B cell (primary cell): ENCODE measurements around the gene FER. TPM values are rescaled to one million over a fixed set of nuclear protein-coding genes. Genes with fewer than 3 reads are reported as not detected.

ENCODE experiments used
- ATAC-seq: fragments of 200-7000 bp; cut with Tn5 transposase; one replicate; pipeline ENCODE4 v1.10.0; 2021; ENCODE audit warnings: low read depth, mild to moderate bottlenecking, moderate number of reproducible peaks, moderate library complexity
- CTCF ChIA-PET: fragments of 350-600 bp; sonication (Branson Sonifier 250); formaldehyde crosslinking; loops from one replicate; lab custom pipeline; 2021; ENCODE audit warnings: antibody characterized with exemption, inconsistent platforms; lab: Charles Lee
- POLR2A ChIA-PET: fragments of 350-600 bp; sonication (Branson Sonifier 250); formaldehyde crosslinking; loops from one replicate; lab custom pipeline; 2021; ENCODE audit warnings: antibody characterized with exemption; lab: Charles Lee
- DNase-seq: peaks from one replicate; pipeline ENCODE4 v3.0.0; 2013
- H2AFZ ChIP-seq: 2 replicates; pipeline ENCODE4 v1.6.1; 2012; ENCODE audit warnings: mild to moderate bottlenecking, low read depth, low read length; ENCODE audit not compliant: insufficient read depth, poor library complexity, severe bottlenecking
- H3K27ac ChIP-seq, 2 donors: 1 replicate in 1 of 2; 2 replicates in 1 of 2; pipeline ENCODE4 v1.5.1; 2012 to 2013; ENCODE audit warnings: low read length in 2 of 2, mild to moderate bottlenecking in 2 of 2, moderate library complexity in 1 of 2
- H3K27me3 ChIP-seq, 4 experiments: fragments of 200-600 bp in 1 of 4; sonication (generic) in 1 of 4; replicated peaks in 1 of 4; 1 replicate in 2 of 4; 2 replicates in 2 of 4; pipeline versions ENCODE4 v1.6.1 to v1.7.0; 2013 to 2016; ENCODE audit warnings: low read length in 3 of 4, mild to moderate bottlenecking in 2 of 4, mixed read lengths in 1 of 4, moderate library complexity in 1 of 4; ENCODE audit not compliant: insufficient read depth in 4 of 4, control insufficient read depth in 3 of 4; ENCODE audit errors: control extremely low read depth in 1 of 4
- H3K36me3 ChIP-seq, 2 experiments: replicated peaks in 1 of 2; 1 replicate in 1 of 2; 2 replicates in 1 of 2; pipeline versions ENCODE4 v1.6.1 to v1.7.1; 2013; ENCODE audit warnings: low read length in 1 of 2; ENCODE audit not compliant: insufficient read depth in 2 of 2, control insufficient read depth in 1 of 2; ENCODE audit errors: control extremely low read depth in 1 of 2, extremely low read depth in 1 of 2
- H3K4me1 ChIP-seq, 2 donors: fragments of 200-600 bp in 1 of 2; sonication (generic) in 1 of 2; 1 replicate in 1 of 2; 2 replicates in 1 of 2; pipeline versions ENCODE4 v1.5.1 to v1.6.1; 2013 to 2017; ENCODE audit warnings: low read length in 2 of 2; ENCODE audit not compliant: control insufficient read depth in 2 of 2, insufficient read depth in 2 of 2
- H3K4me2 ChIP-seq: replicated peaks from 2 replicates; pipeline ENCODE3; 2012; ENCODE audit warnings: mild to moderate bottlenecking, low read depth, low read length; ENCODE audit not compliant: poor library complexity, severe bottlenecking
- H3K4me3 ChIP-seq, 5 experiments: fragments of 200-600 bp in 1 of 5; sonication (generic) in 1 of 5; 1 replicate in 3 of 5; 2 replicates in 2 of 5; pipeline versions ENCODE4 v1.5.1 to v1.7.0; 2011 to 2016; ENCODE audit warnings: low read length in 4 of 5, mild to moderate bottlenecking in 4 of 5, low read depth in 2 of 5, control low read depth in 1 of 5, moderate library complexity in 1 of 5; ENCODE audit not compliant: insufficient read depth in 1 of 5; ENCODE audit errors: control extremely low read depth in 1 of 5, extremely low read depth in 1 of 5
- H3K79me2 ChIP-seq: fragments of 200-600 bp; sonication (generic); one replicate; pipeline ENCODE4 v1.6.0; 2016; ENCODE audit warnings: low read length; ENCODE audit not compliant: control insufficient read depth, insufficient read depth
- H3K9ac ChIP-seq: fragments of 200-600 bp; sonication (generic); 2 replicates; pipeline ENCODE4 v1.6.1; 2017; ENCODE audit warnings: mild to moderate bottlenecking, low read length, moderate library complexity
- H3K9me3 ChIP-seq, 3 donors: one replicate each; pipeline versions ENCODE4 v1.6.1 to v1.7.1; 2013; ENCODE audit warnings: low read length in 2 of 3; ENCODE audit not compliant: control insufficient read depth in 2 of 3, insufficient read depth in 1 of 3; ENCODE audit errors: control extremely low read depth in 1 of 3
- H4K20me1 ChIP-seq: 2 replicates; pipeline ENCODE4 v1.6.0; 2012; ENCODE audit warnings: mild to moderate bottlenecking, low read length; ENCODE audit not compliant: insufficient read depth, control insufficient read depth, poor library complexity, severe bottlenecking
- H3K27ac Mint-ChIP-seq: one replicate; pipeline ENCODE4 v1.8.0; 2021; ENCODE audit warnings: mixed read lengths
- H3K27me3 Mint-ChIP-seq: one replicate; pipeline ENCODE4 v1.8.0; 2021; ENCODE audit warnings: mixed read lengths
- H3K4me1 Mint-ChIP-seq: one replicate; pipeline ENCODE4 v1.8.0; 2021; ENCODE audit warnings: mixed read lengths
- H3K4me3 Mint-ChIP-seq: one replicate; pipeline ENCODE4 v1.8.0; 2021; ENCODE audit warnings: mixed read lengths
- H3K9me3 Mint-ChIP-seq: one replicate; pipeline ENCODE4 v1.8.0; 2022; ENCODE audit warnings: mixed read lengths; ENCODE audit not compliant: insufficient read depth
- CTCF ChIP-seq: fragments of 200-600 bp; IDR thresholded peaks from one replicate; pipeline ENCODE4 v1.8.0; 2022; ENCODE audit warnings: antibody characterized with exemption, mild to moderate bottlenecking
- EZH2 ChIP-seq: IDR thresholded peaks from 2 replicates; pipeline ENCODE4 v1.6.1; 2012; ENCODE audit warnings: borderline replicate concordance, low read depth, mild to moderate bottlenecking, moderate library complexity, low read length; ENCODE audit not compliant: insufficient read depth, poor library complexity, severe bottlenecking
- WGBS: methylation state at CpG from one replicate; pipeline ENCODE4 v1.1.5; 2013; ENCODE audit warnings: missing lambda C conversion rate; ENCODE audit not compliant: insufficient coverage; 5-methylcytosine and 5-hydroxymethylcytosine counted together
- intact Hi-C: fragments of 100-400 bp; cut with micrococcal nuclease; formaldehyde crosslinking; loops from one replicate; pipeline ENCODE4 v1.10.0; 2022
- polyA plus RNA-seq: library from polyadenylated mRNA; depleted of rRNA; stranded (reverse); fragments of >200 nt; gene quantifications from 2 replicates; pipeline ENCODE4 v1.2.3, GENCODE V29; 2012
- total RNA-seq, 2 donors: library from RNA; stranded (reverse); fragments of 120-200 nt in 1 of 2; gene quantifications; 1 replicate in 1 of 2; 2 replicates in 1 of 2; pipeline versions ENCODE4 v1.2.3 to v1.2.4, GENCODE V29; 2013 to 2022

Gene FER
- total and polyA plus RNA-seq, 2 donors (not counting 1 experiment from before 2014, with no cell fraction given): 1.3 to 41.3 TPM

DNA sequence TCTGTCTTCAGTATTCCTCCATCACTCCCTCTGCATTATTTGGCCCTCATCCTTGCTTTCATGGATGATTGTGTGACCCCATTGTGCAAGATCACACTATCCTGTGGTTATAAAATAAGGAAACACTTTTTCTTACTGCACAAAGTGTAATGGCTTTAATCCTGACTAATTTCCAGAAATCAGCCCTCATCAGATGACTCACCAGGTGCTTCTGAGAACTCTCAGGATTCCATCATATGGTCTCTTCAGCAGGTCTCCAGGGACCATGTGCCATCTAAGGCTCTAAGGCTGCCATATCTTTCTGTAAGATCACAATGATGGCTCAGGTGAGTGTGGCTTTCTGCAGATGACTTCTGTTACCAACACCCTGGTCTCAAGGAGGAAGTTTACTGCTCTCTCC lies 27.3 kb upstream of the FER start:
- Histone ChIP-seq H3K27ac (no peak overlapping the region), H2AFZ (no peak overlapping the region), H3K4me1 (no peaks in the 10 kb centered on the region), H3K79me2 (no peaks in the 10 kb centered on the region), H3K9me3 (no peaks in the 10 kb centered on the region), H3K4me2 (no peak overlapping the region), H3K36me3 (no peaks in the 10 kb centered on the region), H3K27me3 (no peaks in the 10 kb centered on the region), H3K9ac (no peak overlapping the region), H3K4me3 (no peak overlapping the region), H4K20me1 (no peaks in the 10 kb centered on the region)
- DNase-seq (no peak), ATAC-seq (no peak)
- TF ChIP-seq EZH2 (no peak), CTCF (no peak)
- H3K27ac Mint-ChIP-seq: no peak overlapping the region
- CTCF ChIA-PET: no interaction called here
- H3K4me1 Mint-ChIP-seq: no peaks in the 10 kb centered on the region
- no peaks in the 10 kb centered on the region for H3K27me3 Mint-ChIP-seq
- intact Hi-C loops: no loop called here
- POLR2A ChIA-PET: no interaction called here
- H3K4me3 Mint-ChIP-seq: no peak overlapping the region
- no peaks in the 10 kb centered on the region for H3K9me3 Mint-ChIP-seq

DNA sequence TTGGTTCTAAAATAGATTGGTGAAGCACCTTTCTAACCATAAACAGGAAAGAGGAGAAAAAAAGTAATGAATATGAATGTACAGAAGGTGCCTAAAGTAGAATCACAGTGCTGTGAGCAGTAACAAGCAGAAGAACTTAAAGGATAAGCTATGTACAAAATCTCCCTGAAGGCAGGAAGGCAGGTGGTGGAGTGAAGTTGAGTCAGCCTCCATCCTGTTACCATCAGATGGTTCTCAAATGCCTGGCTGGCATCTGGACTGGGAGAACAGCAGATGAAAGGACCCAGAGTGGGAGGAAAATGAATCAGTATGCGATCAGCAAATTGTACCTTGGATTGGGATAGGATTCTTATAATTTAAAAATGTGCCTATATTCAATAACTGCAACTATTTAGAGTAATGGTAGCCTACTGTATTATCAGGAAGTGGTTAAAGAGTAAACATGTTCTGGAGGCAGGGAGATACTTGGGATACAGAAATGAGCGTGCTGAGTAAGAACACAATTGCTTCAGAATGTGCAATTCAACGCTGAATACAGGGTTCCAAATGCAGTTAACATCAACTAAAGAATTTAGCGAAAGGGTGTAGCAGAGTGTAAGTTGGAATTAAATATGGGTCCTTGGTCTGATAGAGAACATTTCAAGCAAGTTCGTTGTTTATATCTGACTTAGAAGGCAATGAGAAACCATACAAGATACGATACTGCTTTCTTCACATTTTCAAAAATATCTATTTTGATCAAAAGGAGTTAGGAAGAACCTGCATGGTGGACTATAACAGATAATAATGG lies 21.1 kb upstream of the FER start:
- ATAC-seq (no peak), DNase-seq (peak; percentile 8)
- Mint-ChIP-seq H3K4me3 (peak overlapping the region; percentile 87), H3K9me3 (no peaks in the 10 kb centered on the region), H3K27ac (peak overlapping the region; percentile 94), H3K4me1 (peaks cover 44% of the 10 kb centered on the region), H3K27me3 (no peaks in the 10 kb centered on the region)
- Histone ChIP-seq H3K27me3 (no peaks in the 10 kb centered on the region), H2AFZ (peak overlapping the region; percentile 80), H3K9me3 (no peaks in the 10 kb centered on the region), H3K4me3 (peak overlapping the region in 1 of 5 experiments; percentile 91), H3K9ac (no peak overlapping the region), H3K36me3 (no peaks in the 10 kb centered on the region), H4K20me1 (no peaks in the 10 kb centered on the region), H3K27ac (peak overlapping the region; percentile 96), H3K4me1 (peaks cover 32 to 33% of the 10 kb centered on the region in 2 donors), H3K79me2 (no peaks in the 10 kb centered on the region), H3K4me2 (peak overlapping the region; percentile 88)
- TF ChIP-seq EZH2: no peak
- TF ChIP-seq CTCF: no peak
- ChIA-PET CTCF (interaction anchor here (2.3 to 3.6 kb wide), 3 partner anchors 21 to 46 kb away, joined by 9 to 16 read pairs (median 12); partner anchors contain the start of gene FER), POLR2A (interaction anchor here (2.3 kb wide), 1 partner anchor 684 kb away, joined by 14 read pairs; the partner anchor contains the start of gene PJA2)
- intact Hi-C loops: loop anchor here (1.0 to 5.0 kb wide), 5 partner anchors 46 to 971 kb away; partner anchors contain the start of gene FBXL17
- WGBS: 80% methylated on average over 2 of the region's 6 CpGs
